H1 (cell line): ENCODE results near the gene SESN1.

Experiments
- GABPA ChIP-seq: IDR thresholded peaks from 2 replicates; pipeline ENCODE4 v1.6.1; 2011; ENCODE audit warnings: mild to moderate bottlenecking, low read length, moderate library complexity, borderline replicate concordance; ENCODE audit not compliant: insufficient read depth
- KDM1A ChIP-seq: fragments of 200-600, 300-600 bp; sonication (generic); IDR thresholded peaks from 2 replicates; pipeline ENCODE4 v1.7.1; 2016; ENCODE audit warnings: mild to moderate bottlenecking, low read length, borderline replicate concordance
- NRF1 ChIP-seq: IDR thresholded peaks from 2 replicates; pipeline ENCODE4 v1.6.1; 2011; ENCODE audit warnings: mild to moderate bottlenecking, low read depth, low read length, improper control_type of control experiment
- RFX5 ChIP-seq: IDR thresholded peaks from 2 replicates; pipeline ENCODE4 v1.6.1; 2011; ENCODE audit warnings: low read depth, low read length, improper control_type of control experiment, borderline replicate concordance
- RNF2 ChIP-seq: fragments of 200-900, 300-1000 bp; sonication (generic); IDR thresholded peaks from 2 replicates; pipeline ENCODE4 v1.7.1; 2016; ENCODE audit warnings: borderline replicate concordance, low read depth, mild to moderate bottlenecking, antibody characterized with exemption, low read length; ENCODE audit not compliant: poor library complexity, severe bottlenecking; ENCODE audit errors: missing control alignments
- SP1 ChIP-seq: IDR thresholded peaks from 2 replicates; pipeline ENCODE4 v1.6.1; 2011; ENCODE audit warnings: low read depth, low read length
- SP4 ChIP-seq: IDR thresholded peaks from 2 replicates; pipeline ENCODE4 v1.6.1; 2012; ENCODE audit warnings: low read length, inconsistent platforms
- TF ChIP-seq, protein P1 (sequence below), 3 experiments: IDR thresholded peaks; 1 replicate in 2 of 3; 2 replicates in 1 of 3; pipeline versions ENCODE4 v1.5.1 to v1.6.1; 2011; ENCODE audit warnings: low read length in 3 of 3, mild to moderate bottlenecking in 3 of 3, inconsistent platforms in 2 of 3, low read depth in 1 of 3, moderate library complexity in 1 of 3; ENCODE audit not compliant: insufficient read depth in 1 of 3; ENCODE audit errors: control extremely low read depth in 1 of 3

DNA sequence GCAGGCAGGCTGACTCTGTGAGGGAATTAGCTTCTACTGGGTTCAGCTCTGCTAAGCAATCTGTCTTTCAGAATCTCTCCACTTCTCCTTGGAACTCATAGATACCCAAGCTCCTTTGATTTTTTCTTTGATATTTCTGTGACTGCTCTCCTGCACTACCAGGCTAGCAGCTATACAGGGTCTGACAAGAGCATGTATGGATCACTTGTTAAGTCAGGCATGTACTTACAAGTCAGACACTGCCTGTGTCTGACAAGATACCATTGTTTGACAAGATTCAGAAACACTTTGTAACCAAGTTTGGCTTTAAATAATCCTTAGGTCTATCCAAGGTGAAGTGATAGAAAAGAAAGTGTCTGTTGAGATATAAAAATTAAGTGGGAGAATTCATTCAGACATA, 79.5 kb downstream of the SESN1 start:
- TF ChIP-seq GABPA (no peak), RNF2 (no peak), SP4 (no peak), SP1 (no peak), RFX5 (no peak), KDM1A (no peak), NRF1 (no peak)
- TF ChIP-seq, protein P1, sequence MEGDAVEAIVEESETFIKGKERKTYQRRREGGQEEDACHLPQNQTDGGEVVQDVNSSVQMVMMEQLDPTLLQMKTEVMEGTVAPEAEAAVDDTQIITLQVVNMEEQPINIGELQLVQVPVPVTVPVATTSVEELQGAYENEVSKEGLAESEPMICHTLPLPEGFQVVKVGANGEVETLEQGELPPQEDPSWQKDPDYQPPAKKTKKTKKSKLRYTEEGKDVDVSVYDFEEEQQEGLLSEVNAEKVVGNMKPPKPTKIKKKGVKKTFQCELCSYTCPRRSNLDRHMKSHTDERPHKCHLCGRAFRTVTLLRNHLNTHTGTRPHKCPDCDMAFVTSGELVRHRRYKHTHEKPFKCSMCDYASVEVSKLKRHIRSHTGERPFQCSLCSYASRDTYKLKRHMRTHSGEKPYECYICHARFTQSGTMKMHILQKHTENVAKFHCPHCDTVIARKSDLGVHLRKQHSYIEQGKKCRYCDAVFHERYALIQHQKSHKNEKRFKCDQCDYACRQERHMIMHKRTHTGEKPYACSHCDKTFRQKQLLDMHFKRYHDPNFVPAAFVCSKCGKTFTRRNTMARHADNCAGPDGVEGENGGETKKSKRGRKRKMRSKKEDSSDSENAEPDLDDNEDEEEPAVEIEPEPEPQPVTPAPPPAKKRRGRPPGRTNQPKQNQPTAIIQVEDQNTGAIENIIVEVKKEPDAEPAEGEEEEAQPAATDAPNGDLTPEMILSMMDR (IDR thresholded peaks at IDR 0.05; ENCODE audit: control extremely low read depth in 1 of 3, insufficient read depth in 1 of 3, low read depth in 1 of 3, low read length in 3 of 3), result no peak
